DMS114 treated with DMSO at 0.1 percent for 48 hours (cell line): ENCODE measurements around the gene RPS28.
"Not testable (repeated sequence)": the region's sequence is repeated elsewhere in the genome, so short reads cannot be mapped to it uniquely, and the experiment has no call there.

Experiments used
- DNase-seq: peaks from one replicate; lab custom pipeline; 2025; ENCODE audit not compliant: unreplicated experiment; lab: John Stamatoyannopoulos, UW

RPS28 gene

DNA sequence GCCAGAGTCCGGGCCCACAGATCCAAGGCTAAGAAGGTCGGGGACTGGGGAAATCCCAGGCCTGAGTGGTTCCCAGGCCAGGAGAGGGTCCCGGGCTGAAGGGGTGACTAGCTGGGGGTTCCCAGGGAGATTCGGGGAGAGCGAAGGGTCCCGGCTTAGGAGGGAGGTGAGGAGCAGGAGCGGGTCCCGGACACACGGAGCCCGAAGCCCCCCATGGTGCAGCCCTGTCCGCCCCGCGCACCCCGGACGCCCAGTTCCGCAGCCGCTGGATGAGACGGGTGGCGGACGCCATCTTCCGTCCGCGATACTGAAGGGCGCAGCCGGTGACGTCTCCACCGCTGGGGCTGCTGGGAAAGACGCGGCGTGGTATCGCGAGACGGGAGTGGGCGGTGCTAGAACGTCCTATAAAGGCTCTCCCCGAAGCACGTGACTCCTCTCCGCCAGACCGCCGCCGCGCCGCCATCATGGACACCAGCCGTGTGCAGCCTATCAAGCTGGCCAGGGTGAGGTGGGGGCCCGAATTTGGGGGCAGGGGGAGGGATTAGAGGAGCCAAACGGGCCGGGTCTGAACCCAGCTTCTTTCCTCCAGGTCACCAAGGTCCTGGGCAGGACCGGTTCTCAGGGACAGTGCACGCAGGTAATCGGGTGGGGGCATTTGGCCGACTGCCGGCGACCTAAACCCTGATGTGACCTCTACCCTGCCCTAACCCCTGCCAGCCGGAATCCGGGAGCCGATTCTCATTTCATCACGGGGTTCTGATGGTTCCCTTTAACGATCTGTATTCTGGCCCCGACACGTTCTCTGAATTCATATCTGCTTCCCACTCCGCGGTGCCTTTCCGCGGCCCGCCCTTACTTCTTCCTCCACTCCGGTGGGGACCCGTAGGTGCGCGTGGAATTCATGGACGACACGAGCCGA, at the start of gene RPS28, which contains the start of gene NDUFA7:
Gene RPS28, plus strand, starts transcription at position 430 of the 919 bp plus-strand sequence. Its CDS starts 35 bp downstream, at position 465.
Gene NDUFA7, minus strand, starts transcription at position 309 of the 919 bp plus-strand sequence. Its CDS starts 17 bp downstream, at position 292.
- peak; percentile 73 for DNase-seq

DNA sequence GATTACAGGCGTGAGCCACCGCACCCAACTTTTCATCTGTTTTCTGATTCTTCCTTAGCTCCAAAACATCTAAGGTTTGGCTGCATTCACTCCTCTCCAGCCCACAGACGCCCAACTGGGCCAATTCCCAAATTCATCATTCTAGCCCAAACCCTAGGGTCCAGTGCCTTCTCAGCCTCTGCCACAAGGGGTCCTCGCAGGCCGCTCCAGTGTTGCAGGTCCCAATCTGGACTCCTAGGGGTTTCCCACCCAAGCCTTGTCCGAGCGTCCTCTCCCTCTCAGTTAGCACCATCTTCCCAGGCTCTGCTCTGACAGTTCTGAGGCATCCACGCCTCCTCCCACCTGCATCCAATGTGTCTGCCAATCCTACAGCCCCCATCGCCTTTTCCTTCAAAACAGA, 44.8 kb upstream of the RPS28 start:
- not testable (repeated sequence) for DNase-seq

DNA sequence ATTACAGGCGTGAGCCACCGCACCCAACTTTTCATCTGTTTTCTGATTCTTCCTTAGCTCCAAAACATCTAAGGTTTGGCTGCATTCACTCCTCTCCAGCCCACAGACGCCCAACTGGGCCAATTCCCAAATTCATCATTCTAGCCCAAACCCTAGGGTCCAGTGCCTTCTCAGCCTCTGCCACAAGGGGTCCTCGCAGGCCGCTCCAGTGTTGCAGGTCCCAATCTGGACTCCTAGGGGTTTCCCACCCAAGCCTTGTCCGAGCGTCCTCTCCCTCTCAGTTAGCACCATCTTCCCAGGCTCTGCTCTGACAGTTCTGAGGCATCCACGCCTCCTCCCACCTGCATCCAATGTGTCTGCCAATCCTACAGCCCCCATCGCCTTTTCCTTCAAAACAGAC, 30.0 kb upstream of the RPS28 start:
- DNase-seq, result not testable (repeated sequence)

DNA sequence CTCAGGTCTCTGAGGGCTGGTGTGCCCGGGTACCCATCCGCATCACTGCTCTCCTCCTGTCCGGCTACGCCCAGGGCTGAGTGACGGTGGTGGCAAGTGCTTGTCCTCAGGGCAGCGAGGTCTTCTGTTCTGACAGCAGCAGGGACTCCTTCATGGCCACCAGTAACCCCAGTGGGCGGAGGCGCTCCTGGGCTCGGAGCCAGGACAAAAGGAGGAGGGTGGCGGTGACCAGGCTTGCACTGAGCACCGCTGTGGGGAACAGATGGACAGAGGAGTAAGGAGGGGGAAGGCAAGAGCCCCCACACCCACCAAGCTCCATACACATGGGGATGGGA, 19.0 kb upstream of the RPS28 start:
- no peak for DNase-seq

DNA sequence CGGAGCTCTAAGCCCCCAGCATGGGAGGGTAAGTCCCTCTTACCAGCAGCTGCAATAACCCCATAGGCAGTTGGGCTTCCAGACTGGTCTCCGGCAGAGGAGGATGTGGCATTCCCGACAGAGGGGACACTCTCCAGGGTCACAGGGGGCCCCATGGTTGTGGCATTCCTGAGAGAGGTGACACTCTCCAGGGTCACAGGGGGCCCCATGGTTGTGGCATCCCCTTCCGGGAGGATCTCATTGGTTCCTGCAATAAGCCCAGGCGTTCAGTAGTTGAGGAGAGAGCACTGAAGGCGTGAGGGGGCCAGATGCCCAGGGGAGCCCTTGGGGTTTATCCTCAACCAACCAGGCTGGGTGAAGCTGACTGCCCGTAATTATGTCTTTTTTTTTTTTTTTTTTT, 18.6 kb upstream of the RPS28 start:
- no peak for DNase-seq

DNA sequence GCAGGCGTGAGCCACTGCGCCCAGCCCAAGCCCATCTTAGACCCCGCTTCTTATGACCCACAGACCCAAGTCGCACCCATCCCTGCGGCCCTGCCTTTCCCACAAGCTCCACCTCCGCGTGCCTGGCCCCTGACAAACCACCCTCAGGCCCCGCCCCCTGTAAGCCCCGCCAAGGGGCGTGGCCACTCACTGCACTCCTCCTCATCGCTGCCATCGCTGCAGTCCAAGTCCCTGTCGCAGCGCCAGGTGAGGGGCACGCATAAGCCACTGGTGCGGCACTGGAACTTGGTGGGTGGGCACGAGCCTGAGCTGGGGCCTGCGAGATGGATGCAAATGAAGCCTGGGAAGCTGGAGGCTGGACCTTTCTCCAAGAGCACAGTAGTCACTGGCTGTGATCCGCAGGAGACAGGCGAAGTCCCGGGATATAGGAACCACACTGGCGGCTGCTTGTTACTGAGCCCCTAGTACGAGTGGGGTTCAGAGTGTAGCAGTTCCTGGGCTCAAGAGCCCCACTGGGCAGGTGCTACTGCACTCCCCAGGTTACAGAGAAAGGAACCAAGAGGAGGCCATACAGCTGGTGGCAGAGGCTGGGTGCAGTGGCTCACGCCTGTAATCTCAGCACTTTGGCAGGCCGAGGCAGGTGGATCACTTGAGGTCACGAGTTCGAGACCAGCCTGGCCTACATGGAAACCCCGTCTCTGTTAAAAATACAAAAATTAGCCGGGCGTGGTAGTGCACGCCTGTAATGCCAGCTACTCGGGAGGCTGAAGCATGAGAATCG, 16.3 kb upstream of the RPS28 start:
- DNase-seq, result no peak

DNA sequence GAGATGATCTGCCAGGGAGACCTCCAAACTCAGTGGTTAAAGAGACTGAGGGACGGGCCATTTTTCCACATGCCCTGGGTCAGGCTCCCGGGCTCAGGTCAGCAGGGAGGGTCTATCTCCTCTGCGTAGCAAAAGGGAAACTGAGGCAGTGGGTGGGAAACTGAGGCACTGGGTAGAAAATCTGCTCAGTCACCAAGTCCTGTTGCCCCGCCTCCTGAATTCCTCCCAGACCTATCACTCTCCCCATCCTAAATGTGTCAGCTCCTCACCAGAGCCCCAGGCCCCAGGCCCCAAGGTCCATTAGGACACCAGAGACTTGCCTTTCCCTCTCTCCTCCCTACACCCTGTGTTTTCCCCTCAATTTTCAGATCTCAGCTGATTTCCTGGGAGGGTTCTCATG, 15.5 kb upstream of the RPS28 start:
- DNase-seq, result no peak

DNA sequence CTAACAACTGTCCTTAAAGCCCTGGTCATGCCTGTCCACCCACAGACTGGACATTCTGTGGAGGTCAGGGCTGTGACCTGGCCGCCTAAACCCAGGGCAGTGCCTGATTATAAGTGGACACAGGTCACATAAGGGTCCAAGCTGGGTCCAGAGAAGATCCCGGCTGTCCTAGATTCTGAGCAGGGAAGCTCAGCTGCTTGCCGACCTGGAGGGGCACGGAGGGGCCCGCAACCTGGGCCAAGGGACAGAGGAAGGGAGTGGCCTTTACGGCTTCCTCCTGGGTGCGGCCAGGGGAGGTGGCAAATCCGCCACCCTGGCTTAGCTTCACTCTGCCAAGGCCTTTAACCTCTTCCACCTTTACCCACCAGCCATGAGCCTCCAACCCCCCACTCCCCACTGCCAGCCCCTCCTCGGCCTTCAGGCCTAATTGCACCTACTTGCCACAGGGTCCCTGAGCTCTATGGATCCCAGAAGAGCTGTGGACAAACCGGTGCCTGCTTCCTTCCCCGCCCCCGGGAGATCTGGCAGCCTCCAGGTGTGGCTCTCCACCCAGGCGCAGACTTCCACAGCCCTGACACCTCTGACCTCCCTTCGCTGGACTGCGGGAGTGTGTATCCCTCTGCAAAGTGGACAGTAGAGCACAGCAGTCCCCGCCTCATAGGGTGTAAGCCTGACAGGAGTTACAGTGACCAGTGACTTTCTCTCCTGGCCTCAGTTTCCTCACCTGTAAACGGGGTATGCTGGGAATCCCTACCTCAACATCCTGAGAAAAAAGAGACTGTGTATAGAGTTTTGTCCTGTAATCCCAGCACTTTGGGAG, 14.9 kb upstream of the RPS28 start:
- DNase-seq, result no peak

DNA sequence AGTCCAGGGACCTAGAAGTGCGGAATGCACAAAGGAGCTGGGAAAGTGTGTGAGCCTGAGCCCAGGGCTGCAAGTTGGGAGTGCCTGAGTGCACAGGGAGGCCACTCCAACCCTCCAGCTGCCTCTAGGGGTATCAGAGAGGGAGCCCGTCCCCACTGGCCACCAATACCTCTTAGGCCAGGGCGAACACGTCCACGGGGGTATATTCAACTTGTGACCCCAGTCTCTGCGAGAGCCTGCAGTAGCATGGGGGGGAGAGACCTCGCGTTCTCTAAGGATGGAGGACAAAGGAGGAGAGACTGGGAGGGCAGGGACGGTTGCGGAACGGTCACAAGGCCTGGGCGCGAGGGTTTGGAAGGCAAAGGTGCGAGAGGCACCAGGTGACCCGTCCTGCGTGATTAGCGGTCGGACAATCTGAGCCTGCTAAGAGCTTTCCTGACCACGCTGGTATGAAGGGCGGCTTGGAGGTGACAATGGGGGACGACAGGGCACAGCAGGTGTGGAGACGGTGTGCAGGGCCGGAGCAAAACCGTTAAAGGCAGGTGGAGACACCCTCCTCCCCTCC, 13.8 kb upstream of the RPS28 start:
- no peak for DNase-seq

DNA sequence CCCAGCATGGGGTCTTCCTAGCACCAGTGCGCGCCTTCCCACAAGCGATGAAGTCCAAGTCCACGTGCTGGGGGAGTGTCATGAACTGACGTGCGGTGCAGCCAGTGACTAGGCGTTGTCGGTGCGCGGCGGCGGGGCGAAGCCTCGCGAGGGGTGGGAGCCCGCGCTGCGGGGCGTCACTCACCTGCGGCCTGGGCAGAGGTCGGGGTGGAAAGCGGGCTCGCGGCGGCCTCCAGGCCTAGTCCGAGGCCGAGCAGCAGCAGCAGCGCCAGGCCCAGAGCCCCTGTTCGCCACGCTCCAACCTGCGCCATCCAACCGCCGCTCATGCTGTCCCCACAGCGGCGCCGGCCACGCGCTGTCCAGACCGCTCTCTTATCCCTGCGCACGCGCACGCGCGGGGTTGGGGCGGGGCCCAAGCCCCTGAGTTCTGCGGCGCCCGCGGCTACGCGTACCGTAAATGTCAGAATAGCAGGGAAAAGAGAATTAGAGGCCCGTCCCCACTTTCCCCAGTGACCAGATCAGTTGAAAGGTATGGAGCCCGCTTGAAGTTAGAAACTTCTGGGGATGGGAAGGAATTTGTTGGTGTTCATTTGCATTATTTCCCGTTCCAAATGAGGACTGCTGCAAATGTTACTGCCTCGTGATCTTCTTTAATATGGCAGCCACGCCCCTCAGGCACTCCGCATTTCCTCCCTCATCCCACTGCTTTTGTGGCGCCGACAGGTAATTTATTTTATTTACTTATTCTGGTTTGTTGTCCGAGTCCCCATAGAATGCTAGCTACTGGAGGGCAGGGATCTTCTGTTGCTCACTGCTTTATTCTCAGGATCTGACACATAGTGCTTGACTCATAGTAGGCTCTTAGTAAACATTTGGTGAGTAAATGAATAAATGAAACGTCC, 13.1 kb upstream of the RPS28 start, which contains the start of gene CD320:
Gene CD320, minus strand, starts transcription at position 394 of the 902 bp plus-strand sequence. Its CDS starts 68 bp downstream, at position 326.
- peak; percentile 66 for DNase-seq

DNA sequence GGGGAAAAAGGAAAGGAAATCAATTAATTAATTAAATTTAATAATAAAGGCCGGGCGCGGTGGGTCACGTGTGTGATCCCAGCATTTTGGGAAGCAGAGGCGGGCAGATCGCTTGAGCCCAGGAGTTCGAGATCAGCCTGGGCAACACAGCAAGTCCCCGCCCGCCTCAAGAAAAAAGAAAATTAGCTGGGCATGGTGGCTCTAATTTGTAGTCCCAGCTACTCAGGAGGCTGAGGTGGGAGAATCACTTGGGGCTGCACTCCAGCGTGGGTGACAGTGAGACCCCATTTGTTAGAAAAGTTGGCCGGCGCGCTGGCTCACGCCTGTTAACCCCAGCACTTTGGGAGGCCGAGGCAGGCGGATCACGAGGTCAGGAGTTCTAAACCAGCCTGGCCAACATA, 12.4 kb upstream of the RPS28 start:
- no peak for DNase-seq

DNA sequence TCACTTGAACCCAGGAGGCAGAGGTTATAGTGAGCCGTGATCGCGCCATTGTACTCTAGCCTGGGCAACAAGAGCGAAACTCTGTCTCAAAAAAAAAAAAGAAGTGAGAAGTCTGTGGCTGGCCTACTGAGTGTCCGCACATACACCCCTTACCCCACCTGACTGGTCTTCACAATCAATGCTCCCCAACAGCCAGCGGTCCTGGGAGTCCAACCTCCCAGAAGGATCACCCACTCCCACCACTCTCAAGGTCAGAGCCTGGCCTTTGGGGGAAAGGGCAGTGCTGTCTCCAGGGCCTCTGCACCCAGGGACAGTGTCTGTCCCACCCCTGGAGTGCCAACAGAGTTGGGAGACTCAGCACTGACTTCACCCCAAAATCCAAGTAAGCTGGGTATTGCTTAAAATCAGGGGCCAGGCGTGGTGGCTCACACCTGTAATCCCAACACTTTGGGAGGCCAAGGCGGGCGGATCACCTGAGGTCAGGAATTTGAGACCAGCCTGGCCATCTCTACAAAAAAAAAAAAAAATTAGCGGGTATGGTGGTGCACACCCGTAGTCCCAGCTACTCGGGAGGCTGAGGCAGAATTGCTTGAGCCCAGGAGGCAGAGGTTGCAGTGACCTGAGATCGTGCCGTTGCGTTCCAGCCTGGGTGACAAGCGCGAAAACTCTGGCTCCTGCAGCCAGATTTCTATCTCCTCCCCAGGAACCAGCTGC, 10.8 kb upstream of the RPS28 start:
- no peak for DNase-seq

DNA sequence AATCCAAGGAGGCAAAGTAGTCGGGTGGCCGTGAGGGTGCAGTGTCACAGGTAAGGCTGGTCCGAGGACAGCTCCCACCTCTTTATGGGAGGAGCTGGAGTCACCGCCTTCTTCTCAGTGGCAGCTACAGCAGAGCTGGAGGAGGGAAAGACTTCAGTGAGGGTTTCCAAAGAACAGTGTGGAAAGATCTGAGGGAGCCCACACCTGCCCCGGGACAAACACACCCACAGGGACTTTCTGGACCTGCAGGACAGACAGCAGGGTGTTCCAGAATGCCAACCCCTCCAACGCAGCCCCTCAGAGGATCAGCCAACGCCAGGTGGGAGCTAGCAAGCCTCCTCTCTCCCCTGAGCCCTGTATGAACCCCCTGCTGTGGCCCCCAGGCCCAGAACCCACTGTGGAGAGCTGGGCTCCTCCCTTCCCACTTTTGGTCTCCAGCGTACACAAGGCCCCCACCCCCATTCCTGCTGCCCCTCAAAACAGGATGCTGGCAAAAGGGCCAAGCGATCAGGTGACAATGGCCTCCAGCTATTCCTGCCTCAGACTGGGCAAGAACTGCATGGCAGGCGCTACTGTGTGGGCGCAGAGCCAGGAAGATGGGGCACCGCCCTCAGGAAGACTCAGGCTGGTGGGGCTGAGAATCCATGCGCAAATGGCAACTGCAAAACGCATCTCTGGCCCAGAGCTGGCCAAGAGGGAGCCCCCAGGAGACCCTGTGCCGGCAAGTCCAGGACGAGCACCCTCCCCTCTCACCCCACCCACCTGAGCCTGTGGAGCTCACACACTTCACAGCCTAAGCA, 9.6 kb upstream of the RPS28 start:
- no peak for DNase-seq

DNA sequence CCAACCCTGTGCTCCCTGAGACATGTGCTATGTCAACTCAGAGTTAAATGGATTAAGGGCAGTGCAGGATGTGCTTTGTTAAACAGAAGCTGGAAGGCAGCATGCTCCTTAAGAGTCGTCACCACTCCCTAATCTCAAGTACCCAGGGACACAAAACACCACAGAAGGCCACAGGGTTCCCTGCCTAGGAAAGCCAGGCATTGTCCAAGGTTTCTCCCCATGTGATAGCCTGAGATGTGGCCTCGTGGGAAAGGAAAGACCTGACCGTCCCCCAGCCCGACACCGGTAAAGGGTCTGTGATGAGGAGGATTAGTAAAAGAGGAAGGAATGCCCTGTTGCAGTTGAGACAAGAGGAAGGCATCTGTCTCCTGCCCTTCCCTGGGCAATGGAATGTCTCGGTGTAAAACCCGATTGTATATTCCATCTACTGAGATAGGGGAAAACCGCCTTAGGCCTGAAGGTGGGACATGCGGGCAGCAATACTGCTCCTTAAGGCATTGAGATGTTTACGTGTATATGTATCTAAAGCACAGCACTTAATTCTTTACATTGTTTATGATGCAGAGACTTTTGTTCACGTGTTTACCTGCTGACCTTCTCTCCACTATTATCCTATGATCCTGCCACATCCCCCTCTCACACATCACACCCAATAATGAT, 6.2 kb upstream of the RPS28 start:
- not testable (repeated sequence) for DNase-seq

DNA sequence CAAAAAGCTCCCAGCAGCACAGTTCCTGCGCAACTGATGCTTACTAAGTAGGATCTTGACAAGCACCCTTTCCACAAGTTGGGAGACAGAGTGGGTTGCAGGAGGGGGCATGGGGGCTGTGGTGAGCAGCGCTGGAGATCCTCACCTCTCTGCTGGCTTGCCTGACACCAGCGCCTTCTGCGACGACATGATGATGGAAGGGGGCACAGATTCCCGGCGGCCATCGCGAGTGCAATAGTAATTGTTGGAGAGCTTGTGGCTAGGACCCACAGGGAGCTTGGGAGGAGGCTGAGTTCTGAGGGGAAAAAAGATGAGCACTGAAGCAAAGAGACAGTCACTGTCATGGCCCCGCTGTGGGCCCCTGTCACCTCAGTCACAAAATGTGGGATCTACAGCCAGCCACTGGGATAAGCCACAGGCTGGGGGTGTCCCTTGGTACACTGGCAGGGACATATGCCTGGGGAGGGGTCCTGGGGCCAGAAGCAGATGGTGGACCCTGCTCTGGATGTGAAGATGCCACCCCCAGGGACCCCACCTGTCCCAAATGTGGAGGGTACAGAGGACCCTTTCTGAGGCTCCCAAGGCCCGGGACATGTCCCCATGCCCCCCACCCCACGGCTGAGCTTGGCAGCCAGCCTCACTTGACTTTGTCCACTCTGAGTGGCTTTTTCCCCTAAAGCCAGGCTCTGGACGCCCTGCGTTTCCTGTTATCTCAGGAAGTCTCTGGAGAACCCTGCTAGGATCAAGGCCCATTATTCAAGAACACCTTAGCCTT, 4.8 kb upstream of the RPS28 start:
- DNase-seq, result no peak

DNA sequence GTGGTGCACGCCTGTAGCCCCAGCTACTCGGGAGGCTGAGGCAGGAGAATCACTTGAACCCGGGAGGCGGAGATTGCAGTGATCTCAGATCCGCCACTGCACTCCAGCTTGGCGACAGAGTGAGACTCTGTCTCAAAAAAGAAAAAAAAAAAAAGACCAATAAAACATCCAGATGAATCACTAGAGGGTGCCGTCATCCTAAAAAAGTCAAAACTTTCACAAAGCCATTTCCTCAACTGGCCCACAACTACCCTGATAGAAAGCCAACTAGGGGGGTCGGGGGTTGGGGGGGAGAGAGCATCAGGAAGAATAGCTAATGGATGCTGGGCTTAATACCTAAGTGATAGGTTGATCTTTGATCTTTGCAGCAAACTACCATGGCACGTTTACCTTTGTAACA, 2.5 kb upstream of the RPS28 start:
- DNase-seq, result not testable (repeated sequence)
